ENCODE measurements around the gene ACHE.

Gene ACHE

GRCh38 chr7:100865372-100865911 lies 30.2 kb downstream of the ACHE start:
- DNase-seq (ENCODE audit: low read depth) = no peak
- no peak for TF ChIP-seq CTCF (conservative IDR thresholded peaks at IDR 0.05; ENCODE audit: low read length)
- no peak overlapping the region for H3K4me3 ChIP-seq (ENCODE audit: low read length)

- TF ChIP-seq CTCF (conservative IDR thresholded peaks at IDR 0.05; ENCODE audit: low read length) = no peak
- DNase-seq (ENCODE audit: low read depth) = no peak
Measured at GRCh38 chr7:100864263-100864845, 31.3 kb downstream of the ACHE start.

GRCh38 chr7:100863406-100863950 lies 32.2 kb downstream of the ACHE start:
- DNase-seq (ENCODE audit: low read depth) = no peak
- TF ChIP-seq CTCF (conservative IDR thresholded peaks at IDR 0.05; ENCODE audit: low read length) = no peak
- H3K4me3 ChIP-seq (ENCODE audit: low read length) = no peak overlapping the region

More at GRCh38 chr7:100864263-100864845, 31.3 kb downstream of the ACHE start:
- H3K4me3 ChIP-seq (ENCODE audit: low read length) = no peak overlapping the region

GRCh38 chr7:100861616-100861985 lies 34.1 kb downstream of the ACHE start:
- H3K4me3 ChIP-seq (ENCODE audit: low read length) = no peak overlapping the region
- no peak for DNase-seq (ENCODE audit: low read depth)
- TF ChIP-seq CTCF (conservative IDR thresholded peaks at IDR 0.05; ENCODE audit: low read length) = no peak

GRCh38 chr7:100860702-100861615 lies 34.7 kb downstream of the ACHE start:
- no peak for DNase-seq (ENCODE audit: low read depth)
- H3K4me3 ChIP-seq (ENCODE audit: low read length) = no peak overlapping the region
- no peak for TF ChIP-seq CTCF (conservative IDR thresholded peaks at IDR 0.05; ENCODE audit: low read length)

GRCh38 chr7:100859856-100860255 lies 35.8 kb downstream of the ACHE start:
- TF ChIP-seq CTCF (conservative IDR thresholded peaks at IDR 0.05; ENCODE audit: low read length) = no peak
- DNase-seq (ENCODE audit: low read depth) = no peak
- no peak overlapping the region for H3K4me3 ChIP-seq (ENCODE audit: low read length)
